Measurements from ENCODE around the gene PLEKHH2.

The PLEKHH2 gene

GRCh38 chr2:43796206-43796605 is 159.1 kb downstream of the PLEKHH2 start:
- TF ChIP-seq L3MBTL2 (conservative IDR thresholded peaks at IDR 0.05) (no peak), FOXA1 (IDR thresholded peaks at IDR 0.05) (no peak), FOXK2 (IDR thresholded peaks at IDR 0.05) (no peak), ELF4 (IDR thresholded peaks at IDR 0.05) (no peak), PKNOX1 (IDR thresholded peaks at IDR 0.05) (no peak), FOXM1 (IDR thresholded peaks at IDR 0.05; ENCODE audit: borderline replicate concordance) (no peak), NFRKB (IDR thresholded peaks at IDR 0.05) (no peak), CTBP1 (IDR thresholded peaks at IDR 0.05; ENCODE audit: borderline replicate concordance) (no peak)
- no peak for DNase-seq (ENCODE audit: extremely low spot score)
- CTCF ChIA-PET: no interaction called here
- POLR2A ChIA-PET: interaction anchor here (0.6 to 1.0 kb wide), 2 partner anchors 22 to 200 kb away, joined by 3 read pairs; partner anchors contain the start of gene DYNC2LI1

GRCh38 chr2:43798300-43798699 is 161.2 kb downstream of the PLEKHH2 start:
- DNase-seq (ENCODE audit: extremely low spot score): peak; percentile 28
- ChIA-PET POLR2A (interaction anchor here (1.2 kb wide), 1 partner anchor 161 kb away, joined by 3 read pairs; the partner anchor contains the start of gene PLEKHH2), CTCF (interaction anchor here (0.6 to 1.1 kb wide), 2 partner anchors 9 to 14 kb away, joined by 5 to 7 read pairs; no protein-coding TSS in a partner anchor)
- no peak for TF ChIP-seq FOXA1 (IDR thresholded peaks at IDR 0.05)
- TF ChIP-seq ELF4 (IDR thresholded peaks at IDR 0.05): no peak
- TF ChIP-seq SP1 (IDR thresholded peaks at IDR 0.05): no peak
- no peak for TF ChIP-seq HDGF (IDR thresholded peaks at IDR 0.05; ENCODE audit: borderline replicate concordance)
- TF ChIP-seq TARDBP (IDR thresholded peaks at IDR 0.05): no peak
- no peak for TF ChIP-seq LEF1 (IDR thresholded peaks at IDR 0.05; ENCODE audit: borderline replicate concordance)
- no peak for TF ChIP-seq L3MBTL2 (conservative IDR thresholded peaks at IDR 0.05)
- no peak for TF ChIP-seq BHLHE40 (IDR thresholded peaks at IDR 0.05; ENCODE audit: borderline replicate concordance)
- no peak for TF ChIP-seq PKNOX1 (IDR thresholded peaks at IDR 0.05)
- no peak for TF ChIP-seq FOXM1 (IDR thresholded peaks at IDR 0.05; ENCODE audit: borderline replicate concordance)
- no peak for TF ChIP-seq CTBP1 (IDR thresholded peaks at IDR 0.05; ENCODE audit: borderline replicate concordance)
- no peak for TF ChIP-seq NFRKB (IDR thresholded peaks at IDR 0.05)
- TF ChIP-seq ARNT (IDR thresholded peaks at IDR 0.05): no peak
- no peak for TF ChIP-seq SUZ12 (IDR thresholded peaks at IDR 0.05)
- TF ChIP-seq FOXK2 (IDR thresholded peaks at IDR 0.05): no peak

- no peak for TF ChIP-seq LEF1 (IDR thresholded peaks at IDR 0.05; ENCODE audit: borderline replicate concordance)
- no peak for TF ChIP-seq PKNOX1 (IDR thresholded peaks at IDR 0.05)
- TF ChIP-seq ZNF384 (IDR thresholded peaks at IDR 0.05): no peak
- TF ChIP-seq TARDBP (IDR thresholded peaks at IDR 0.05): no peak
- TF ChIP-seq SUZ12 (IDR thresholded peaks at IDR 0.05): no peak
- no peak for TF ChIP-seq BHLHE40 (IDR thresholded peaks at IDR 0.05; ENCODE audit: borderline replicate concordance)
- no peak for DNase-seq (ENCODE audit: extremely low spot score)
- CTCF ChIA-PET: no interaction called here
- POLR2A ChIA-PET: no interaction called here
These were observed 163.8 kb downstream of the PLEKHH2 start for GRCh38 chr2:43800894-43801293.

- POLR2A ChIA-PET: no interaction called here
- TF ChIP-seq ELF4 (IDR thresholded peaks at IDR 0.05) (no peak), NFRKB (IDR thresholded peaks at IDR 0.05) (no peak), PKNOX1 (IDR thresholded peaks at IDR 0.05) (no peak), SP1 (IDR thresholded peaks at IDR 0.05) (no peak), L3MBTL2 (conservative IDR thresholded peaks at IDR 0.05) (no peak), HDGF (IDR thresholded peaks at IDR 0.05; ENCODE audit: borderline replicate concordance) (no peak), FOXK2 (IDR thresholded peaks at IDR 0.05) (no peak), BHLHE40 (IDR thresholded peaks at IDR 0.05; ENCODE audit: borderline replicate concordance) (no peak)
- DNase-seq (ENCODE audit: extremely low spot score): no peak
- CTCF ChIA-PET: no interaction called here
These were observed 165.1 kb downstream of the PLEKHH2 start for GRCh38 chr2:43802135-43802534.

GRCh38 chr2:43803113-43803512 is 166.1 kb downstream of the PLEKHH2 start:
- ChIA-PET POLR2A (no interaction called here), CTCF (no interaction called here)
- no peak for TF ChIP-seq FOXM1 (IDR thresholded peaks at IDR 0.05; ENCODE audit: borderline replicate concordance)
- no peak for TF ChIP-seq ZNF384 (IDR thresholded peaks at IDR 0.05)
- no peak for TF ChIP-seq SP1 (IDR thresholded peaks at IDR 0.05)
- TF ChIP-seq L3MBTL2 (conservative IDR thresholded peaks at IDR 0.05): no peak
- no peak for TF ChIP-seq FOXK2 (IDR thresholded peaks at IDR 0.05)
- no peak for TF ChIP-seq SUZ12 (IDR thresholded peaks at IDR 0.05)
- no peak for TF ChIP-seq NFRKB (IDR thresholded peaks at IDR 0.05)
- no peak for TF ChIP-seq ARNT (IDR thresholded peaks at IDR 0.05)
- no peak for TF ChIP-seq BHLHE40 (IDR thresholded peaks at IDR 0.05; ENCODE audit: borderline replicate concordance)
- no peak for TF ChIP-seq TARDBP (IDR thresholded peaks at IDR 0.05)
- no peak for TF ChIP-seq HDGF (IDR thresholded peaks at IDR 0.05; ENCODE audit: borderline replicate concordance)
- TF ChIP-seq PKNOX1 (IDR thresholded peaks at IDR 0.05): no peak
- TF ChIP-seq FOXA1 (IDR thresholded peaks at IDR 0.05): no peak
- TF ChIP-seq ELF4 (IDR thresholded peaks at IDR 0.05): no peak
- TF ChIP-seq CTBP1 (IDR thresholded peaks at IDR 0.05; ENCODE audit: borderline replicate concordance): no peak
- TF ChIP-seq LEF1 (IDR thresholded peaks at IDR 0.05; ENCODE audit: borderline replicate concordance): no peak
- no peak for DNase-seq (ENCODE audit: extremely low spot score)

Measured in HEK293T (cell line).